ENCODE data around the gene VPS29. TPM values are rescaled to one million over a fixed set of nuclear protein-coding genes. Genes with fewer than 3 reads are reported as not detected.

Gene VPS29
- polyA plus RNA-seq, 1 of the 3 experiments (the other 2 are of a cell fraction) = 110 TPM

DNA sequence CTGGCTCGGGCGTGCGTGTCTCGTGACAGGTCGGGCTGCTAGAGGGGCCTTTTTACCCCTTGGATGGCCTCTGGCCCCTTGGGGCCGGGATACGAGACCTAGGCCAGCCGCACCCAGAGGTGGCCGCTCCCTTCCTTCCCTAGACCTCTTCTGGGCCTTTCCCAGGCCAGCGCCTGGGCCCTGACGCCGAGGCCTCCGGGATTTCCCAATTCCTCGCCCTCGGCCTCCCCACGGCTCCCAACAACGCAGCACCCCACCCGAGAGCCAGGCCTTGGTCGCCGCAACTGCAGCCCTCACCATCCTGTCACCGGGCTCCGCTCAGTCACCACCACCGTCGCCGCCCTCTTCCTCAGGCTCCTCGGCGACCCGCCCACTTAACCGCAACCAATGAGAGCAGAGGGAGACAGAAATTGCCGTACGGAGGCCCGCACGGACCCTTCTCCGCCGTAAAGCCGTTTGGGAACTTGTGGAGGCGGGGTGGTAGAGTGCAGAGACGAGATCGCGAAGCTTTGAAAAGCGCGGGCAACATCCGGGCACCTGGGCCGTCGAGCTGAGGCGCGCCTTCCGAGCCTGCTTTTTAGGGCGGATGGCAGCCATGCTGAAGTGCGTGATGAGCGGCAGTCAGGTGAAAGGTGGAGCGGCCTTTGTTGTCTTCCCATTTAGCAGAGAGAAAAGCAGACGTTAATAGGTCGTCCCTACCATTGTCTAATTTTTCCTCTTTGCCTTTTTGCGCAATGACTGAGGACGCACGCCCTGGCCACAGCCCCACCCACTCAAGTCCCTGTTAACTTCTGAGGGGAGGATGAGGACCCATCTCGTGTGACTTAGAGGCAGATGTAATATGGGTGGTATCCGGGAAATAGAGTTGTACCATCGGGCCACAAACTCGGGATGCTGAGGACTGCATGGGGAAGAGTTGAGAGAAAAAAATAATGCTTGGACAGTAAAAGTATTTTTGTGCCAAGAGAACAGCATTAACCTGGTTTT is at the start of gene VPS29, which contains the start of gene RAD9B (continued):
- TF ChIP-seq, protein P1, sequence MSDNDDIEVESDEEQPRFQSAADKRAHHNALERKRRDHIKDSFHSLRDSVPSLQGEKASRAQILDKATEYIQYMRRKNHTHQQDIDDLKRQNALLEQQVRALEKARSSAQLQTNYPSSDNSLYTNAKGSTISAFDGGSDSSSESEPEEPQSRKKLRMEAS (IDR thresholded peaks at IDR 0.05; ENCODE audit: low read depth) = peak; percentile 100
- TF ChIP-seq EZH2phosphoT487 (IDR thresholded peaks at IDR 0.05; ENCODE audit: borderline replicate concordance, low read depth) (no peak), NRF1 (IDR thresholded peaks at IDR 0.05; ENCODE audit: low read depth, low read length) (no peak), FOSL2 (IDR thresholded peaks at IDR 0.05; ENCODE audit: borderline replicate concordance, low read depth) (no peak), YY1 (IDR thresholded peaks at IDR 0.05; ENCODE audit: low read depth) (peak; percentile 76), RAD21 (IDR thresholded peaks at IDR 0.05; ENCODE audit: low read length) (no peak), TCF12 (IDR thresholded peaks at IDR 0.05) (no peak), TEAD4 (IDR thresholded peaks at IDR 0.05; ENCODE audit: borderline replicate concordance, insufficient read depth) (no peak)
- TF ChIP-seq, protein P2, sequence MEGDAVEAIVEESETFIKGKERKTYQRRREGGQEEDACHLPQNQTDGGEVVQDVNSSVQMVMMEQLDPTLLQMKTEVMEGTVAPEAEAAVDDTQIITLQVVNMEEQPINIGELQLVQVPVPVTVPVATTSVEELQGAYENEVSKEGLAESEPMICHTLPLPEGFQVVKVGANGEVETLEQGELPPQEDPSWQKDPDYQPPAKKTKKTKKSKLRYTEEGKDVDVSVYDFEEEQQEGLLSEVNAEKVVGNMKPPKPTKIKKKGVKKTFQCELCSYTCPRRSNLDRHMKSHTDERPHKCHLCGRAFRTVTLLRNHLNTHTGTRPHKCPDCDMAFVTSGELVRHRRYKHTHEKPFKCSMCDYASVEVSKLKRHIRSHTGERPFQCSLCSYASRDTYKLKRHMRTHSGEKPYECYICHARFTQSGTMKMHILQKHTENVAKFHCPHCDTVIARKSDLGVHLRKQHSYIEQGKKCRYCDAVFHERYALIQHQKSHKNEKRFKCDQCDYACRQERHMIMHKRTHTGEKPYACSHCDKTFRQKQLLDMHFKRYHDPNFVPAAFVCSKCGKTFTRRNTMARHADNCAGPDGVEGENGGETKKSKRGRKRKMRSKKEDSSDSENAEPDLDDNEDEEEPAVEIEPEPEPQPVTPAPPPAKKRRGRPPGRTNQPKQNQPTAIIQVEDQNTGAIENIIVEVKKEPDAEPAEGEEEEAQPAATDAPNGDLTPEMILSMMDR (IDR thresholded peaks at IDR 0.05) = no peak
- TF ChIP-seq, protein P3, sequence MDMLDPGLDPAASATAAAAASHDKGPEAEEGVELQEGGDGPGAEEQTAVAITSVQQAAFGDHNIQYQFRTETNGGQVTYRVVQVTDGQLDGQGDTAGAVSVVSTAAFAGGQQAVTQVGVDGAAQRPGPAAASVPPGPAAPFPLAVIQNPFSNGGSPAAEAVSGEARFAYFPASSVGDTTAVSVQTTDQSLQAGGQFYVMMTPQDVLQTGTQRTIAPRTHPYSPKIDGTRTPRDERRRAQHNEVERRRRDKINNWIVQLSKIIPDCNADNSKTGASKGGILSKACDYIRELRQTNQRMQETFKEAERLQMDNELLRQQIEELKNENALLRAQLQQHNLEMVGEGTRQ (IDR thresholded peaks at IDR 0.05; ENCODE audit: borderline replicate concordance, low read depth, low read length) = no peak

DNA sequence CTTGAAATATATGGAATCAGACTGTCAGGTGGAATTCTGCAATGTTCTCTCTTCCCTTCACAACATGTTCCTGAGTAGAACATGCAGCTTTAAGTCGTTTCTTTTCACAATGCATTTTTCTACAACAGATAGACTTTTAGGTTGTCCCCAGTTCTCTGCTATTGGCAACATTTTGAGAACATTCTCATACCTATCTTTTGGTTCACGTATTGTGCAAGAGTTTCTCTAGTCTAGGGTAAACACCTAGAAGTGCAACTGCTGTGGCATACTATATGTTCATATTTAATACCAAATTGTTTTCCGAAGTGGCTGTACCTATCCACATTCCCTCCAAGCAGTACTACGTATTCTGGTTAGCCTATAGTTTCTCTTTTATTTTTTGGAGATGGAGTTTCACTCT is 49.1 kb upstream of the VPS29 start:
- no peak for DNase-seq
- no peaks in the 10 kb centered on the region for H3K9me2 ChIP-seq
- H3K9me3 ChIP-seq = no peaks in the 10 kb centered on the region
- peaks cover 51% of the 10 kb centered on the region for H3K79me2 ChIP-seq (ENCODE audit: insufficient read depth)
- H2AFZ ChIP-seq (ENCODE audit: low read depth) = no peak overlapping the region
- H3K4me3 ChIP-seq (ENCODE audit: low read depth in 2 of 2, low read length in 1 of 2) = no peak overlapping the region
- POLR2A ChIA-PET = no interaction called here
- peaks cover 5 to 12% of the 10 kb centered on the region in 2 experiments for H3K36me3 ChIP-seq (replicated peaks in 1 of 2; ENCODE audit: control insufficient read depth in 1 of 2, insufficient read depth in 2 of 2, low read length in 1 of 2)
- no peak overlapping the region for H3K4me2 ChIP-seq
- WGBS (ENCODE audit: low lambda C conversion rate) = 94% methylated on average over 4 of the region's 4 CpGs
- H3K9ac ChIP-seq = no peak overlapping the region
- CTCF ChIA-PET = interaction anchor here (0.7 to 6.9 kb wide), 12 partner anchors 13 to 276 kb away, joined by 3 to 87 read pairs (median 4); no protein-coding TSS in a partner anchor
- H4K20me1 ChIP-seq (ENCODE audit: insufficient read depth) = peaks cover 36% of the 10 kb centered on the region
- H3K27ac ChIP-seq (ENCODE audit: low read depth in 2 of 2, low read length in 1 of 2) = no peak overlapping the region
- H3K27me3 ChIP-seq (ENCODE audit: insufficient read depth) = no peaks in the 10 kb centered on the region
- H3K4me1 ChIP-seq (ENCODE audit: control insufficient read depth in 1 of 2, insufficient read depth in 2 of 2, low read depth in 1 of 2, low read length in 1 of 2) = peaks cover 4 to 19% of the 10 kb centered on the region in 2 experiments
- peaks cover 20% of the 10 kb centered on the region for H3F3A ChIP-seq (replicated peaks; ENCODE audit: insufficient read depth)
- TF ChIP-seq, protein P4, sequence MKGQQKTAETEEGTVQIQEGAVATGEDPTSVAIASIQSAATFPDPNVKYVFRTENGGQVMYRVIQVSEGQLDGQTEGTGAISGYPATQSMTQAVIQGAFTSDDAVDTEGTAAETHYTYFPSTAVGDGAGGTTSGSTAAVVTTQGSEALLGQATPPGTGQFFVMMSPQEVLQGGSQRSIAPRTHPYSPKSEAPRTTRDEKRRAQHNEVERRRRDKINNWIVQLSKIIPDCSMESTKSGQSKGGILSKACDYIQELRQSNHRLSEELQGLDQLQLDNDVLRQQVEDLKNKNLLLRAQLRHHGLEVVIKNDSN (IDR thresholded peaks at IDR 0.05; ENCODE audit: borderline replicate concordance, low read depth) = no peak
- TF ChIP-seq FOXJ3 (CRISPR knock-in tag; IDR thresholded peaks at IDR 0.05) (no peak), MXI1 (IDR thresholded peaks at IDR 0.05; ENCODE audit: low read depth, low read length) (no peak), RFX5 (IDR thresholded peaks at IDR 0.05; ENCODE audit: low read length) (no peak), FOXM1 (IDR thresholded peaks at IDR 0.05; ENCODE audit: low read depth) (no peak), EP300 (IDR thresholded peaks at IDR 0.05; ENCODE audit: borderline replicate concordance in 1 of 2, low read depth in 1 of 2, low read length in 1 of 2) (no peak), GABPA (IDR thresholded peaks at IDR 0.05; ENCODE audit: low read depth) (no peak), TAF1 (IDR thresholded peaks at IDR 0.05; ENCODE audit: borderline replicate concordance, low read depth, low read length) (no peak), RCOR1 (IDR thresholded peaks at IDR 0.05; ENCODE audit: low read length) (no peak), EZH2phosphoT487 (IDR thresholded peaks at IDR 0.05; ENCODE audit: borderline replicate concordance, low read depth) (no peak), FOSL2 (IDR thresholded peaks at IDR 0.05; ENCODE audit: borderline replicate concordance, low read depth) (no peak), RXRA (IDR thresholded peaks at IDR 0.05; ENCODE audit: borderline replicate concordance, low read depth) (no peak), SIN3A (IDR thresholded peaks at IDR 0.05; ENCODE audit: borderline replicate concordance, low read depth, low read length) (no peak)
- TF ChIP-seq, protein P5, sequence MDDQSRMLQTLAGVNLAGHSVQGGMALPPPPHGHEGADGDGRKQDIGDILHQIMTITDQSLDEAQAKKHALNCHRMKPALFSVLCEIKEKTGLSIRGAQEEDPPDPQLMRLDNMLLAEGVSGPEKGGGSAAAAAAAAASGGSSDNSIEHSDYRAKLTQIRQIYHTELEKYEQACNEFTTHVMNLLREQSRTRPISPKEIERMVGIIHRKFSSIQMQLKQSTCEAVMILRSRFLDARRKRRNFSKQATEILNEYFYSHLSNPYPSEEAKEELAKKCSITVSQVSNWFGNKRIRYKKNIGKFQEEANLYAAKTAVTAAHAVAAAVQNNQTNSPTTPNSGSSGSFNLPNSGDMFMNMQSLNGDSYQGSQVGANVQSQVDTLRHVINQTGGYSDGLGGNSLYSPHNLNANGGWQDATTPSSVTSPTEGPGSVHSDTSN (IDR thresholded peaks at IDR 0.05) = no peak
- TF ChIP-seq, protein P2 (IDR thresholded peaks at IDR 0.05) = no peak
- TF ChIP-seq, protein P1 (IDR thresholded peaks at IDR 0.05; ENCODE audit: low read depth) = no peak
